Body of pancreas (tissue), 4 donors: ENCODE results near the gene ITGA4.

Experiments used
- CTCF ChIP-seq, 7 experiments: fragments of 450-650 bp in 4 of 7; fragments of 200-600 bp in 3 of 7; sonication (generic) in 3 of 7; IDR thresholded peaks; one replicate each; pipeline ENCODE4 v1.5.1; 2016 to 2019; ENCODE audit warnings: antibody characterized with exemption in 7 of 7
- POLR2A ChIP-seq, 3 donors: fragments of 450-650 bp; IDR thresholded peaks; one replicate each; pipeline ENCODE4 v1.6.1; 2016; ENCODE audit warnings: antibody characterized with exemption in 3 of 3, mild to moderate bottlenecking in 2 of 3

DNA sequence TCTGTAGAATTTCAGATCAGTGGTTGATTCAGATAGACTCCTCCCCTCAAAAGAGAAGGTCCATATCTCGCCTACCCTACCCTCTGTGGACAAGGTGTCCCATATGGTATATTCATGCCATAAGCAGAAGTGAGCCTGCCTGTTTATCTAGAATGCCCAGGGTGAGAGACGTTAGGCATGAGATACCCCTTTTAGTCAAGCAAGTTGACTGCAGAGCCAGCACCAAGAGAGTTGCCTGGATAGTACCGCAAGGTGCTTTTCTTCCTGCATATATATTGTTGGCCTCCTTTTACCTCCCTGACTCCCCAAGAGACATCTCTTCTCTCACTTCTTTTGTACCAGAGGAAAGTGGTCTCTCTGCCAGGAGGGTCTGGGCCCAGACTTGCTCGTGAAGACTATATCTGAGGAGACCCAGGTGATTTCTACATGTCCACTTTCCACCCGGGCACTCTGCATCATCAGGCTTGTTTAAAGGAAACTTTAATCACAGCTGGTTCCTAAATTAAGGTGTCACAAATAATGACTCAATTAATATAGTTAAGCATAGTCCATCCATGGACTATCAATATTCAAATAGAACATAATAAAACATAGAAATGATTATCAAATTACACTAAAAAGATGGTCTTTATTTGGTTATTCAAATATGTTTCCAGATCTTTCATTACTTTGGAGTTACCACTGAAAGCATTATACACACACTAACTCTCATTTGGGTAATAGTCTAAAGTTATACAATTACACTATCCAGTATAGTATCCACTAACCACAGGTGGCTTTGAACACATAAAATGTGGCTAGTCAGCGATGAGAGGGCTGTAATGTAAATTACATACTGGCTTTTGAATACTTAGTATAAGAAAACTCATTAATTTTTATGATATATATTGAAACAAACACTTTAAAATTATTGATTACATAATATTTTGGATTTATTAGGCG is 4.1 kb downstream of the ITGA4 start:
- TF ChIP-seq CTCF (IDR thresholded peaks at IDR 0.05) (no peak), POLR2A (IDR thresholded peaks at IDR 0.05) (no peak)
